BLaER1 treated with 17β-estradiol and CSF1 and Interleukin-3, amounts not matched to agents 10 nM and 100 nM (cell line): ENCODE results near the gene TPST1.

ENCODE experiments used
- H3K27ac ChIP-seq, 11 experiments: shearing (Covaris generic); formaldehyde crosslinking; 2 replicates each; pipeline ENCODE4 v1.8.1; 2022
- H3K27me3 ChIP-seq, 11 experiments: shearing (Covaris generic); formaldehyde crosslinking; 2 replicates each; pipeline ENCODE4 v1.8.1; 2022
- H3K36me3 ChIP-seq, 11 experiments: shearing (Covaris generic); formaldehyde crosslinking; 2 replicates each; pipeline ENCODE4 v1.8.1; 2022
- H3K4me1 ChIP-seq, 10 experiments: shearing (Covaris generic); formaldehyde crosslinking; 2 replicates each; pipeline ENCODE4 v1.8.1; 2022
- H3K4me2 ChIP-seq, 11 experiments: shearing (Covaris generic); formaldehyde crosslinking; 2 replicates each; pipeline ENCODE4 v1.8.1; 2022
- H3K4me3 ChIP-seq, 10 experiments: shearing (Covaris generic); formaldehyde crosslinking; 2 replicates each; pipeline ENCODE4 v1.8.1; 2022
- H3K9ac ChIP-seq, 11 experiments: shearing (Covaris generic); formaldehyde crosslinking; 2 replicates each; pipeline ENCODE4 v1.8.1; 2022
- H3K9me3 ChIP-seq, 11 experiments: shearing (Covaris generic); formaldehyde crosslinking; replicated peaks in 1 of 11; 2 replicates each; pipeline ENCODE4 v1.8.1; 2022
- H4K20me1 ChIP-seq, 11 experiments: shearing (Covaris generic); formaldehyde crosslinking; 2 replicates each; pipeline ENCODE4 v1.8.1; 2022
- Cebpa-rat ChIP-seq, 11 experiments: shearing (Covaris generic); IDR thresholded peaks; 2 replicates each; pipeline ENCODE4 v1.8.1; 2022

Gene TPST1

DNA sequence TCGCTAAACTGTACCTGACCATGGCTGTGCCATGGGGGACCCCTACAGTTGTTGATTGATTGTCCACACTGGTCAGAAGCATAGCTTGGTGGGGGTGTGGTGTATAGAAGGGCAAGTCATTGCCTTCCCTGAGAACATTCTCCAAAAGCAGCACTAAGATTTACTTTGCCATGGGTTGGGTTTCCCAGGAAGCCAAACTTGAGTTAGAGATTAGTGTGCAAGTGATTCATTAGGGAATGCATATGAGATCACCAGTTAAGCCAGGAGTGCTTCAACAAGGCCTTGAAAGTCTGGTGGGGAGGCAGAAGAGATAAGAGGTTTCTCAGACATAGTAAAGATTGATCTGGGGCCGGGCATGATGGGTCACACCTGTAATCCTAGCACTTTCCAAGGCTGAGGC lies 21.4 kb upstream of the TPST1 start:
- peaks cover 7 to 14% (median 12%) of the 10 kb centered on the region in 10 experiments; a peak in 15 of 20 replicates for H3K4me1 ChIP-seq
- no peak overlapping the region for H3K9ac ChIP-seq
- no peaks in the 10 kb centered on the region for H4K20me1 ChIP-seq
- H3K4me3 ChIP-seq, result no peak overlapping the region
- H3K27ac ChIP-seq, result no peak overlapping the region
- H3K9me3 ChIP-seq, result peaks cover 11 to 24% (median 17%) of the 10 kb centered on the region in 11 experiments
- no peak for TF ChIP-seq Cebpa-rat (IDR thresholded peaks at IDR 0.05)
- H3K36me3 ChIP-seq, result 0 out of 22 replicates have a peak, but pooled peaks cover 0 to 4% (median 0%) of the 10 kb centered on the region in 11 experiments
- H3K27me3 ChIP-seq, result no peaks in the 10 kb centered on the region
- no peak overlapping the region for H3K4me2 ChIP-seq

DNA sequence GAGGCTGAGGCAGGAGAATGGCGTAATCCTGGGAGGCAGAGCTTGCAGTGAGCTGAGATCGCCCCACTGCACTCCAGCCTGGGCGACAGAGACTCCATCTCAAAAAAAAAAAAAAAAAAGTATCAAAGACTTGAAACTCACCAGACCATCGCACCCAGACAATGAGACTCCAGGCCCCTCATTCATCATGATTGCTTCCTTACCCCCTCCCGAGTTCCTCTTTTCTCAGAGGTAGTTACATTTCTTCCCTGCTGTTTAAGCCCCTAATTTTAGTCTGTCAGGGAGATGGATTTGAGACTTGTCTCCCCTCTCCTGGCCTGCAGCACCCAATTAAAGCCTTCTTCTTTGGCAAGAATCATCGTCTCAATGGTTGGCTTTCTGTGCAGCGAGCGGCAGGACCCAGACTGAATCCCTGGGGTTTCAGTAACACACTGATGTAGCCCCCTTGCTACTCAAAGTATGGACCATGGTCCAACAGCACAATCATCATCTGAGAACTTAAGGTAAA lies 19.4 kb upstream of the TPST1 start:
- no peak overlapping the region for H3K9ac ChIP-seq
- no peak overlapping the region for H3K4me2 ChIP-seq
- H3K9me3 ChIP-seq, result peaks cover 11 to 24% (median 17%) of the 10 kb centered on the region in 11 experiments
- no peak overlapping the region for H3K27ac ChIP-seq
- H3K36me3 ChIP-seq, result 0 out of 22 replicates have a peak, but pooled peaks cover 0 to 4% (median 0%) of the 10 kb centered on the region in 11 experiments
- no peak for TF ChIP-seq Cebpa-rat (IDR thresholded peaks at IDR 0.05)
- peaks cover 7 to 14% (median 12%) of the 10 kb centered on the region in 10 experiments; a peak in 15 of 20 replicates for H3K4me1 ChIP-seq
- H4K20me1 ChIP-seq, result no peaks in the 10 kb centered on the region
- H3K4me3 ChIP-seq, result no peak overlapping the region
- no peaks in the 10 kb centered on the region for H3K27me3 ChIP-seq

DNA sequence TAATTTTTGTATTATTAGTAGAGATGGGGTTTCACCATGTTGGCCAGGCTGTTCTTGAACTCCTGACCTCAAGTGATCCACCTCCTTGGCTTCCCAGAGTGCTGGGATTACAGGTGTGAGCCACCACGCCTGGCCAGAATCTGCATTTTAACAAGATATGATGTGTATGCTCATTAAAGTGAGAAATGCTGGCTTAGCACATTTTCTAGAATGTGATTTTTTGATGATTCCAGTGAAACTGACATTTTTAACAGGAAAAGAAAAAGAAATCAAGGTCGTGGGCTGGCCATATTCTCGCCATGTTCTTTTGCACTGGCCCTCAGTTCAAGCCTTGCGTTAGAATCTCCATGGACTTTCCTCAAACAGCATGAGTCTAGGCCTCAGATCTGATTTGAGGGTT lies 18.1 kb upstream of the TPST1 start:
- H3K4me2 ChIP-seq, result no peak overlapping the region
- peaks cover 11 to 24% (median 17%) of the 10 kb centered on the region in 11 experiments for H3K9me3 ChIP-seq
- H3K4me1 ChIP-seq, result peaks cover 7 to 14% (median 12%) of the 10 kb centered on the region in 10 experiments; a peak in 15 of 20 replicates
- no peak overlapping the region for H3K4me3 ChIP-seq
- H3K27me3 ChIP-seq, result no peaks in the 10 kb centered on the region
- no peak overlapping the region for H3K27ac ChIP-seq
- TF ChIP-seq Cebpa-rat (IDR thresholded peaks at IDR 0.05), result no peak
- no peaks in the 10 kb centered on the region for H4K20me1 ChIP-seq
- H3K9ac ChIP-seq, result no peak overlapping the region
- 0 out of 22 replicates have a peak, but pooled peaks cover 0 to 4% (median 0%) of the 10 kb centered on the region in 11 experiments for H3K36me3 ChIP-seq

DNA sequence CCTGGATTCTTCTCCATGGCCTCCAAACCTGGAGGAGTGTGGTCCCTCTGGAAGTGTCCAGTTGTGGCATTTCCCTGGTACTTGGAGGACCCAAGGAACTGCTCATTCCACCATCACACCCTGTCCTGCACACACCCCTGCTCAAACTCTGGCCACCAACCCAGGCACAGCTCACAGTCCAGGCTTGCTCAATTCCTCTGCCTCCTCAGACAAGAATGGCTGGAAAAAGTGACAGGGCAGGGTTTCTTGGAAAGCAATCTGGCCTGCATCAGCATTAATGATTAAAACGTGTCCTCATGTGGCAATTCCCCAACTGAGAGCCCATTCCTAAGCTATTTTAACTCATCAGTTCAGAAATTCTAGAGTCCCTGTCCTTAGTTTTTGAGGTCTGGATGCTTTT lies 17.2 kb upstream of the TPST1 start:
- Histone ChIP-seq H3K27me3 (no peaks in the 10 kb centered on the region), H3K9me3 (peaks cover 11 to 24% (median 17%) of the 10 kb centered on the region in 11 experiments), H3K4me3 (no peak overlapping the region), H3K9ac (no peak overlapping the region), H4K20me1 (no peaks in the 10 kb centered on the region), H3K4me2 (peak overlapping the region in 1 of 11 experiments; percentile 31; a peak in 1 of 22 replicates), H3K4me1 (peaks cover 7 to 14% (median 12%) of the 10 kb centered on the region in 10 experiments; a peak in 15 of 20 replicates), H3K27ac (no peak overlapping the region), H3K36me3 (0 out of 22 replicates have a peak, but pooled peaks cover 0 to 4% (median 0%) of the 10 kb centered on the region in 11 experiments)
- TF ChIP-seq Cebpa-rat (IDR thresholded peaks at IDR 0.05), result no peak

DNA sequence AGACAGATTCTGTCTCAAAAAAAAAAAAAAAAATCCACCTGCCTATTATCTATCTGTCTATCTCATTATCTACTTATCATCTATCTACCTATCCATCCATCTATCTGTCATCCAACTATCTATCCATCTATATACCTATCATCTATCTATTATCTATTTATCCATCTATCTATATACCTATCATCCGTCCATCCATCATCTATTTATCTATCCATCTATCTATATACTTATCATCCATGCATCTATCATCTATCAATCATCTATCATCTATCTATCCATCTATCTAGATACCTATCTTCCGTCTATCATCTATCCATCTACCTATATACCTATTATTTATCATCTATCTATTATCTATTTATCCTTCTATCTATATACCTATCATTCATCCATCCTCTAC lies 16.5 kb upstream of the TPST1 start:
- Histone ChIP-seq H3K4me1 (peaks cover 7 to 14% (median 12%) of the 10 kb centered on the region in 10 experiments; a peak in 15 of 20 replicates), H3K27me3 (no peaks in the 10 kb centered on the region), H3K36me3 (0 out of 22 replicates have a peak, but pooled peaks cover 0 to 4% (median 0%) of the 10 kb centered on the region in 11 experiments), H4K20me1 (no peaks in the 10 kb centered on the region), H3K4me3 (no peak overlapping the region), H3K27ac (no peak overlapping the region), H3K9me3 (peaks cover 11 to 24% (median 17%) of the 10 kb centered on the region in 11 experiments), H3K9ac (no peak overlapping the region), H3K4me2 (no peak overlapping the region)
- TF ChIP-seq Cebpa-rat (IDR thresholded peaks at IDR 0.05), result no peak

DNA sequence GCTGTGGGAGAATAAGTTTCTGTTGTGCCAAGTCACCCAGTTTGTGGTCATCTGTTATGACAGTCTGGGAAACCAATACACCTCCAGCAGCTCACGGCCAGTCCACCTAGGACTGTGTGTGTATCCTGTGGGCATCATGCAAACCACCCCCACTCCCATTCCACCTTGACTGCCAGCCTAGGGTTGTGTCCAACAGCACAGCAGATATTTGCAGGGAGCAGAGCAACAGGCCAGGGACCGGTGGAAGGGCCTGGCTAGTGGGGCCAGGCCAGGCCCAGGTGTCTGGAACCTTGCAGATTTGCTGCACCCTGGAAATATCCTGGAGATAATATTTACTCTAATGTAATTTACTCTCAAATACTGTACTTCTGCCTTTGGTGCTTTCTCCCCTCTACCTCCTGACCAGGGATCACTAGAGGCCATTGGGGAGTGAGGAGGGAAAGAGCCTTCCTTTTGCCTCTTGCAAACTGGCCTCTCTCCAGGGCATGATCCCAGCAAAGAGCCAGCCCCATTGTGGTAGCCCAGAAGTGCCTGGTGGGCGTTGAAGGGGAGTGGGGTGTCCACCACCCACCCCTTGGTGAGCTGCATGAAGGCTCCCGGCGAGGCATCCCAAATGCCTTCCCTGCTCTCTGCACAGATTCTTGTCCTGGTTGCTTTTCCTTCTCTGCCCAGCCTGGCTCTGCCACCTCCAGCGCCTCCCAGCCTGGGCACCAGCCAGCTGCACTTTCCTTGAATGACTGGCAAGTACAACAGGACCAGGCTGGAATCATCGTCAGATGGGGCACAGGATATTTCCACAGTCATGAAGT lies 15.2 kb upstream of the TPST1 start:
- Histone ChIP-seq H3K9ac (no peak overlapping the region), H3K27me3 (no peaks in the 10 kb centered on the region), H3K9me3 (peaks cover 11 to 23% (median 17%) of the 10 kb centered on the region in 11 experiments), H3K4me2 (no peak overlapping the region), H3K27ac (no peak overlapping the region), H3K4me1 (peaks cover 0 to 14% (median 3%) of the 10 kb centered on the region in 10 experiments; a peak in 14 of 20 replicates), H3K4me3 (no peak overlapping the region), H3K36me3 (0 out of 22 replicates have a peak, but pooled peaks cover 0 to 4% (median 0%) of the 10 kb centered on the region in 11 experiments), H4K20me1 (no peaks in the 10 kb centered on the region)
- TF ChIP-seq Cebpa-rat (IDR thresholded peaks at IDR 0.05), result no peak

DNA sequence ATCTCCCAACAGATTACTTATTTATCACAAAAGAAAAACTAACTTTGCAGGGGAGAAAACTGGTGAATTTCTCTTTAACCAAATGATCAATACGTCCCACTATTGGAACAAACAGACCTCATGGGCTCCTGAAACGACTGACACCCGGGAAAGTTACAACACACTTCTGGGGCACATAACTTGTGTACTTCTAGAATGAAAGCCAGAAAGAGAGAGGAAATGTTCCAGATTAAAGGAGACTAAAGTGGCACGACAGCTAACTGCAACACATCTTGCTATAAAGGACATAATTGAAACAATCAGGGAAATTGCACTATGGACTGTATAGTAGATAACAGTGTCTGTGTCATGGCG lies 14.7 kb upstream of the TPST1 start:
- TF ChIP-seq Cebpa-rat (IDR thresholded peaks at IDR 0.05), result no peak
- H3K27me3 ChIP-seq, result no peaks in the 10 kb centered on the region
- peaks cover 8 to 17% (median 13%) of the 10 kb centered on the region in 11 experiments for H3K9me3 ChIP-seq
- 0 out of 22 replicates have a peak, but pooled peaks cover 0 to 4% (median 0%) of the 10 kb centered on the region in 11 experiments for H3K36me3 ChIP-seq
- no peak overlapping the region for H3K9ac ChIP-seq
- no peaks in the 10 kb centered on the region for H4K20me1 ChIP-seq
- no peak overlapping the region for H3K4me3 ChIP-seq
- no peak overlapping the region for H3K4me2 ChIP-seq
- no peak overlapping the region for H3K27ac ChIP-seq
- peaks cover 0 to 14% (median 0%) of the 10 kb centered on the region in 10 experiments; a peak in 2 of 20 replicates for H3K4me1 ChIP-seq

DNA sequence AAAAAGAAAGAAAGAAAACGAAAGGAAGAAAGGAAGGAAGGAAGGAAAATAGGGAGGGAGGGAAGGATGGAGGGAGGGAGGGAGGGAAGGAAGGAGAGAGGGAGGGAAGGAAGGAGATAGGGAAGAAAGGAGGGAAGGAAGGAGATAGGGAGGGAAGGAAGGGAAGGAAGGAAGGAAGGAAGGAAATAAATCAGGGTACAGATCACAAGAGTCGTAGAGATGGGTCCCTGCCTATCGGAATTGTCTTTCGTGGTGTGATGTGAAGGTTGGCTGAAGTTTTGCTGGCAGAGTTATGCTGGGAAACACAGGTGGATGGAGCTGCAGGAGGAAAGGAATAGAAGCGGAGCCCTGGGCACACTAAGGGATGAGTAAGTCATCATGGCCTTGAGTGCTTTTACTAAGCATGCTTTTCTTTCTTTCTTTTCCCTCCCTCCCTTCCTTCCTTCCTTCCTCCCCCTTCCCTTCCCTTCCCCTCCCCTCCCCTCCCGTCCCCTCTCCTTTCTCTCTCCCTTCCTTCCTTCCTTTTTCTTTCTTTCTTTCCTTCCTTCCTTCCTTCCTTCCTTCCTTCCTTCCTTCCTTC lies 11.9 kb upstream of the TPST1 start:
- H3K36me3 ChIP-seq, result no peaks in the 10 kb centered on the region

DNA sequence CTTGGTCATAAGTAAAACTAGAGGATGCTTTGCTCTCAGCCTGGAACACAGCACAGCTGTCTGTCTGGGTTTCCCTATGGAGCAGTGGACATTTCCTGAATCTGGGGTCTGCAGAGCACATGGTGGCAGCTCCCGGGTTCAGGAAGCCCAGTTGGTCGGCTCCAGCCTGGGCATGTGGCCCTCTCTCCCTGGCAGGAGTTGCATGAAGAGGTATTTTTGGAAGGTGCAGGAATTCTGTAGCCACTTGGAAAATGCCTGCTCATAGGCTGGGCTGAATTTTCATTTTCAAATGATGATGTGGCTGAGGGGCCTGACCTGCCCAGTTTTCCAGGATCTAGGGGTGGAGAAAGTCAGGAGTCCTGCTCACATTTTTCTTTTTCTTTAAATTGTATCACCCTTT lies 6.7 kb upstream of the TPST1 start:
- TF ChIP-seq Cebpa-rat (IDR thresholded peaks at IDR 0.05), result no peak

More for the DNA sequence above, 11.9 kb upstream of the TPST1 start:
- TF ChIP-seq Cebpa-rat (IDR thresholded peaks at IDR 0.05), result no peak
- Histone ChIP-seq H3K4me1 (no peaks in the 10 kb centered on the region), H3K4me3 (no peak overlapping the region), H3K27me3 (no peaks in the 10 kb centered on the region), H3K9me3 (peaks cover 0 to 3% (median 0%) of the 10 kb centered on the region in 11 experiments; a peak in 2 of 22 replicates), H3K9ac (no peak overlapping the region), H4K20me1 (no peaks in the 10 kb centered on the region), H3K27ac (no peak overlapping the region), H3K4me2 (no peak overlapping the region)

More for the DNA sequence above, 6.7 kb upstream of the TPST1 start:
- Histone ChIP-seq H3K36me3 (no peaks in the 10 kb centered on the region), H3K9ac (no peak overlapping the region), H3K27ac (no peak overlapping the region), H3K27me3 (no peaks in the 10 kb centered on the region), H3K4me2 (no peak overlapping the region), H3K9me3 (peaks cover 0 to 3% (median 0%) of the 10 kb centered on the region in 11 experiments; a peak in 1 of 22 replicates), H3K4me3 (no peak overlapping the region), H4K20me1 (no peaks in the 10 kb centered on the region), H3K4me1 (no peaks in the 10 kb centered on the region)
